22Rv1 (cell line): ENCODE results near the gene IPO8.

Experiments
- H3K27ac ChIP-seq: fragments of 450-650 bp; 2 replicates; pipeline ENCODE4 v1.5.1; 2017
- ZFX ChIP-seq: fragments of 450-650 bp; IDR thresholded peaks from 2 replicates; pipeline ENCODE4 v1.6.1; 2017; ENCODE audit warnings: antibody characterized with exemption, borderline replicate concordance
- TF ChIP-seq, protein P1 (sequence below): fragments of 450-650 bp; IDR thresholded peaks from 2 replicates; pipeline ENCODE4 v1.5.1; 2017; ENCODE audit warnings: mild to moderate bottlenecking

Gene IPO8

DNA sequence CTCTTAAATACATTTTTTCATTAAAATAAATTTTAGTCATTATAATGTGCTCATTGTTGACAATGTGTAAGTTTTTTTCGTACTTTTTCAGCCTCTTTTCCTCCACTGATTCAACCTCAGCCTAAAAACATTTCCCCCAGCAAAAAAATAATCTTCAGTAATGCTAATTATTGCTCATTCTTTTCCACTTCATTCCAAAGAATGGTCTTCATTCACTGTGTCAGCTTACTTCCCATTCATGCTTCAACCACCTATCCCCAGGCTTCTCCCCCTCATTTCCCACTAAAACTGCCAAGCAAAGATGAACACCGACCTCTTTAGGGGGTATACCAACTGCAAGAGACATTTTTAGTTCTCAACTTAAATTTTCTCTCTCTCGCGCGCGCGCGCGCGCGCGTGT is 2.7 kb upstream of the IPO8 start:
- no peak overlapping the region for H3K27ac ChIP-seq

DNA sequence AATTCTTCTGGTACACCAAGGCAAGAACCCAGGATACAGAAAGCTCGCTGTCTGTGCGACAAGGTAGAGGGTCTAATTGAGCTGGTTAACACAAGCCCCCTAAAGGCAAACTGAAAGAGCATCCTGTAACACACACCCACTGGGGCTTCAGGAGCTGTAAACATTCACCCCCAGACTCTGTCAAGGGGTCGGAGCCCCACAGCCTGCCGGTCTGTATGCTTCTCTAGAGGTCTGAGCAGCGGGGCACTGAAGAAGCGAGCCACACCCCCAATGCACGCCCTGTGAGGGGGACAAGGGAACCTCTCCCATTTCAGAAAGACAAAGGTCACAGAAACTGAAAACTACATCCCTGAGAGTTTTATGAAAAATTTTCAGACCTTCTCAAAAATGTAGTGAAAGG is 1.3 kb upstream of the IPO8 start:
- no peak overlapping the region for H3K27ac ChIP-seq
- no peak for TF ChIP-seq ZFX
- TF ChIP-seq, protein P1, sequence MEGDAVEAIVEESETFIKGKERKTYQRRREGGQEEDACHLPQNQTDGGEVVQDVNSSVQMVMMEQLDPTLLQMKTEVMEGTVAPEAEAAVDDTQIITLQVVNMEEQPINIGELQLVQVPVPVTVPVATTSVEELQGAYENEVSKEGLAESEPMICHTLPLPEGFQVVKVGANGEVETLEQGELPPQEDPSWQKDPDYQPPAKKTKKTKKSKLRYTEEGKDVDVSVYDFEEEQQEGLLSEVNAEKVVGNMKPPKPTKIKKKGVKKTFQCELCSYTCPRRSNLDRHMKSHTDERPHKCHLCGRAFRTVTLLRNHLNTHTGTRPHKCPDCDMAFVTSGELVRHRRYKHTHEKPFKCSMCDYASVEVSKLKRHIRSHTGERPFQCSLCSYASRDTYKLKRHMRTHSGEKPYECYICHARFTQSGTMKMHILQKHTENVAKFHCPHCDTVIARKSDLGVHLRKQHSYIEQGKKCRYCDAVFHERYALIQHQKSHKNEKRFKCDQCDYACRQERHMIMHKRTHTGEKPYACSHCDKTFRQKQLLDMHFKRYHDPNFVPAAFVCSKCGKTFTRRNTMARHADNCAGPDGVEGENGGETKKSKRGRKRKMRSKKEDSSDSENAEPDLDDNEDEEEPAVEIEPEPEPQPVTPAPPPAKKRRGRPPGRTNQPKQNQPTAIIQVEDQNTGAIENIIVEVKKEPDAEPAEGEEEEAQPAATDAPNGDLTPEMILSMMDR, result no peak

More for the DNA sequence above, 2.7 kb upstream of the IPO8 start:
- TF ChIP-seq, protein P1, result no peak
- TF ChIP-seq ZFX, result no peak

DNA sequence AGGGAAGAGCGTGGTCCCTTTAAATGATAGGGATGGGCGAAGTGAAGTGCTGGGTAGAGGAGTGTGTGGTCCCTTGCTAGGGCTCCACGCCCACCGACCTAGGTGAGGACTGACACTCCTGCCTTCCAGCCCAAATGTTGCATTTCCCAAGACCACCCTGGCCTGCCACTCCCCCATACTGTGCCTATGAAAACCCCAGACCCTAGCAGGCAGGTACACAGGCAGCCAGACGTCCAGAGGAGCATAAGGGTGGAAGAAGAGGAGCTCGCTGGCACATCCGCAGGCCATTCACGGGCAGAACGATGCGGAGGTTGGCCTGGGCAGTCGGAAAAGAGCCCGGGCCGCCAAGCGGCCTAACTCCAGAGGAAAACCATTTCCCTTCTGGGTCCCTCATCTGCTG is 817 bp upstream of the IPO8 start:
- H3K27ac ChIP-seq, result no peak overlapping the region
- TF ChIP-seq ZFX, result no peak
- TF ChIP-seq, protein P1, result no peak

DNA sequence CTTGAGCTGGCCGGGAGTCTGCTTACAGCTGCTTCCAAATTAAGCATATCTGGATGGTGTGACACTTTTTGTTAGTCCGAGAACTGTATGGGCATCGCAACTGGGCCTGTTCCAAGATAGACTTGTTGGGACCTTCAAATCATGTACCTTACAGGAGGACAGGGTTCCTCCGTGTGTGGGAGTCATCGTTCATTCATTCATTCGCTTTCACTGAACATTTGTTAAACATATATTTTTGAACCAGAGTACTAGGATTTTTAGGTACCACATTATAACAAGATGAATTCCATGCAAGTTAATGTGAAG is 387 bp upstream of the IPO8 start:
- H3K27ac ChIP-seq, result peak overlapping the region; percentile 69
- TF ChIP-seq, protein P1, result no peak
- TF ChIP-seq ZFX, result no peak

DNA sequence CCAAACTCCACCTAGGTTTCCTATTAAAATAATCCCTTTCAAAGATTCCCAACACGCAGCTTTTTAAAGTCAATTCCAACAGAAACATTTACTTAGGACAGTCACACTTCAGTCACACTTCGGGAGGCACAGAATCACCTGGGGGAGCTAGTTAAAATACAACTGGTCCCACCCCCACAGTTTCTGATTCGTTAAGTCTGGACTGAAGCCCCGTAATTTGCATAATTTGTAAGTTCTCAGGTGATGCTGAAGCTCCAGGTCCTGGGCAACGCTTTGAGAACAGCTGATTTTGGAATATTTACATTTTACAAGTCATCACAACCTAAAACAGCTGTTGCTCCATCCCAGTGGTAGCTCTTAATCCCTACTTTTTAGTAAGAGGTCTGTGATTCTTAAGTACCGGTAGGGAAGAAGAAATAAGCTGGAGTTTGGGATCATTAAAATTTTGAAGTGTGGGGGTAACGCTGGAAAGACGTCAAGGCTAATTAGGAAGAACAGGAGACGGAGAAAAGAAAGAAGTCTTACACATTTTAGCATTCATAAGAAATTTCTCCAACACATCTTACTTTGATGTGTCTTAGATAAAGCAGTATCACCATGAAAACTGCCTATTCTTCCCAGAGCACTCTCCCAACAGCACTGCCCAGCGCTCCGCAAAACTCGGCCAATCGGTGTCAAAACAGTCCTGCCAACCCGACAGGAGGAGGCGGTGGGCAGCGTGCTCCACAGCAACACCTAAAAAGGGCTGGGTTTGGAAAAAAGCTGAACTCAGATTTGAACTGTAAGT is 1.1 kb downstream of the IPO8 start:
- peak overlapping the region; percentile 69 for H3K27ac ChIP-seq
- no peak for TF ChIP-seq ZFX
- TF ChIP-seq, protein P1, result no peak

DNA sequence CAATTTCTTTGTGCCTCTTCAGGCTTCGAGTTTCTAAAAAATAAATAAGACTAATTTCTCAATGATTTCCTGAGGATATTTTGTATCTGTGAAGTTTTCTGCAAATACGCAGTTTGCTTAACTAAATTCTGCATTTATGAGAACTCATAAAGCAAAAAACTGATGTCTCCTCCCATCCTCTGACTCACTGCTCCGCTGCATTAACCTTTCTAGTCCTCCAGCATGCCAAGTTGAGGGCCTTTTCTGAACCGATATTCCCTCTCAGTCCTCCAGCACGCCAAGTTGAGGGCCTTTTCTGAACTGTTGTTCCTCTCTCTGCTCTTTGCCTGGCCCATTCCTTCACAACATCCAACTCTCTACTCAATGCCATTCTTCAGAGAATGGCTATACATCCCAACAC is 3.2 kb downstream of the IPO8 start:
- TF ChIP-seq ZFX, result no peak
- TF ChIP-seq, protein P1, result no peak
- H3K27ac ChIP-seq, result no peak overlapping the region

DNA sequence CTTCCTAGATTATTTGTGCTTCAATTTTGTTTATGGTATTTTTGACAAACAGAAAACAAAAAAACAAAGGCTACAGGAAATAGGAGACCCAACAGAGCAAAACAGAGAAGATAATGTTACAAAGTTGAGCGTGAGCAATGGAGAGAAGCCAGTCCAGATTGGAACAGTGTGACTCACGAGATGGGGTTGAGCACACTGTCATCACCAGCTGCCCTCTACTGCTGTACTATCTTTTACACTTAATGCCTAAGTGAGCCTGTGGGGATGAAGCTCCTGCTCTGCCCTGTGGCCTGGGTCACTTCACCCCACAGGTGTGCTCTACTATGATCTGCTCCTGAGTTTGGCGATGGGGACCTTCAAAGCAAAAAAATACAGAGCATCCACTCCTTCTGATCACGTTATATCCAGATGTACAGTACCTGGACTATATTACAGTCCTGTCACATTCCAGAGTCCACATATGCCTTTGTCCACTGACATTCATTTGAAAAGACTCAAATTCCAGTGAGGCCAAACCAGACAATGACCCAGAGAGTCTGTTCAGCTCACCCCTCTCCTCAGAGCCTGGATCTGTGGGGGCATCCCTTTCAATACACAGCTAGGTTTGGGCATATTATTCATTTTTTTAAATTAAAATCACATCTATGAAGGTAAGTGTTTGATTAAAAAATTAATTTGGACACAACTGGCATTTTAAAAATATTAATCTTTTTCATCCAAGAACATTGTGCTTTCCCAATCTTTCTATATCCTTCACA is 4.4 kb downstream of the IPO8 start:
- TF ChIP-seq, protein P1, result no peak
- TF ChIP-seq ZFX, result no peak
- H3K27ac ChIP-seq, result no peak overlapping the region
